ENCODE results near the gene NYNRIN.

- TF ChIP-seq KDM1A (IDR thresholded peaks at IDR 0.05; ENCODE audit: borderline replicate concordance, low read length) (no peak), RAD21 (IDR thresholded peaks at IDR 0.05 in 1 of 2, conservative IDR thresholded peaks at IDR 0.05 in 1 of 2; ENCODE audit: low read depth in 2 of 2, low read length in 2 of 2) (no peak), SP1 (IDR thresholded peaks at IDR 0.05; ENCODE audit: low read depth, low read length) (no peak), POLR2AphosphoS5 (IDR thresholded peaks at IDR 0.05; ENCODE audit: low read depth, low read length) (no peak), CTCF (IDR thresholded peaks at IDR 0.05; ENCODE audit: control extremely low read depth in 1 of 3, insufficient read depth in 1 of 3, low read depth in 1 of 3, low read length in 3 of 3) (no peak), SRF (IDR thresholded peaks at IDR 0.05; ENCODE audit: low read depth, low read length) (no peak), ATF2 (IDR thresholded peaks at IDR 0.05; ENCODE audit: low read length) (no peak), ATF3 (IDR thresholded peaks at IDR 0.05; ENCODE audit: insufficient read depth, low read depth, low read length) (no peak), CHD2 (IDR thresholded peaks at IDR 0.05; ENCODE audit: low read length) (no peak), EP300 (IDR thresholded peaks at IDR 0.05; ENCODE audit: borderline replicate concordance in 1 of 2, low read depth in 2 of 2, low read length in 2 of 2) (no peak), EZH2 (IDR thresholded peaks at IDR 0.05; ENCODE audit: low read depth, low read length, severe bottlenecking) (no peak), CEBPB (IDR thresholded peaks at IDR 0.05; ENCODE audit: low read depth, low read length) (no peak)
- TF ChIP-seq, protein P1, sequence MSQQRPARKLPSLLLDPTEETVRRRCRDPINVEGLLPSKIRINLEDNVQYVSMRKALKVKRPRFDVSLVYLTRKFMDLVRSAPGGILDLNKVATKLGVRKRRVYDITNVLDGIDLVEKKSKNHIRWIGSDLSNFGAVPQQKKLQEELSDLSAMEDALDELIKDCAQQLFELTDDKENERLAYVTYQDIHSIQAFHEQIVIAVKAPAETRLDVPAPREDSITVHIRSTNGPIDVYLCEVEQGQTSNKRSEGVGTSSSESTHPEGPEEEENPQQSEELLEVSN (IDR thresholded peaks at IDR 0.05) = no peak
These were observed 24.1 kb downstream of the NYNRIN start for GRCh38 chr14:24422694-24423601.

All from H1 (cell line).